Panc1 (cell line): Measurements from ENCODE around the gene ITPR3. TPM values are rescaled to one million over a fixed set of nuclear protein-coding genes. Genes with fewer than 3 reads are reported as not detected.

Experiments used
- ATAC-seq: fragments of 200-7000 bp; cut with Tn5 transposase; 2 replicates; pipeline ENCODE4 v1.9.1; 2020; ENCODE audit warnings: mild to moderate bottlenecking, moderate library complexity
- BruUV-seq: library from RNA; stranded (reverse); fragments of 400-500 nt; replicated peaks from 2 replicates; lab custom pipeline; 2021; lab: Mats Ljungman, UMichigan
- CTCF ChIA-PET: fragments of 300-600 bp; sonication (Branson Sonifier 250); formaldehyde crosslinking; loops from one replicate; lab custom pipeline; 2022; ENCODE audit warnings: antibody characterized with exemption; lab: Charles Lee
- POLR2A ChIA-PET: fragments of 300-600 bp; sonication (Branson Sonifier 250); formaldehyde crosslinking; loops from one replicate; lab custom pipeline; 2022; ENCODE audit warnings: antibody characterized with exemption; lab: Charles Lee
- DNase-seq: peaks from one replicate; pipeline ENCODE4 v3.0.0-alpha.2; 2010; ENCODE audit warnings: low read depth, low spot score
- H3K27ac ChIP-seq: 2 replicates; pipeline ENCODE4 v1.5.1; 2011; ENCODE audit warnings: mild to moderate bottlenecking, low read length, inconsistent platforms
- H3K27me3 ChIP-seq: fragments of 200-500 bp; sonication (Bioruptor generic); 2 replicates; pipeline ENCODE4 v1.6.0; 2014; ENCODE audit warnings: low read length, inconsistent platforms; ENCODE audit not compliant: control insufficient read depth, insufficient read depth
- H3K36me3 ChIP-seq: fragments of 200-500 bp; sonication (Bioruptor generic); 2 replicates; pipeline ENCODE4 v1.5.1; 2014; ENCODE audit warnings: inconsistent platforms, mild to moderate bottlenecking, low read length, moderate library complexity; ENCODE audit not compliant: control insufficient read depth, insufficient read depth
- H3K4me1 ChIP-seq: 2 replicates; pipeline ENCODE4 v1.5.1; 2011; ENCODE audit warnings: inconsistent platforms, mild to moderate bottlenecking, low read length, moderate library complexity; ENCODE audit not compliant: control insufficient read depth, insufficient read depth
- H3K4me3 ChIP-seq, 2 experiments: 2 replicates each; pipeline ENCODE4 v1.5.1; 2011 to 2012; ENCODE audit warnings: low read depth in 2 of 2, low read length in 2 of 2, mild to moderate bottlenecking in 2 of 2, inconsistent platforms in 1 of 2, moderate library complexity in 1 of 2
- H3K9me3 ChIP-seq: fragments of 200-500 bp; sonication (Bioruptor generic); 2 replicates; pipeline ENCODE4 v1.5.1; 2014; ENCODE audit warnings: low read depth, mild to moderate bottlenecking, inconsistent platforms, low read length, moderate library complexity; ENCODE audit not compliant: control insufficient read depth, insufficient read depth
- POLR2AphosphoS5 ChIP-seq: IDR thresholded peaks from 2 replicates; pipeline ENCODE4 v1.6.1; 2012; ENCODE audit warnings: mild to moderate bottlenecking, low read depth, low read length, moderate library complexity
- SIN3A ChIP-seq: IDR thresholded peaks from 2 replicates; pipeline ENCODE4 v1.6.1; 2012; ENCODE audit warnings: low read depth, mild to moderate bottlenecking, low read length, moderate library complexity, borderline replicate concordance; ENCODE audit not compliant: insufficient read depth
- TCF7L2 ChIP-seq: IDR thresholded peaks from 2 replicates; pipeline ENCODE4 v1.6.1; 2011; ENCODE audit warnings: mild to moderate bottlenecking, low read depth, low read length, inconsistent platforms
- in situ Hi-C: cut with HindIII; loops from 2 replicates; pipeline ENCODE4 v1.10.0; 2016; ENCODE audit warnings: low sequenced_read_pairs, low pct_unique_long_range_greater_than_20kb
- intact Hi-C: fragments of 100-400 bp; cut with micrococcal nuclease; formaldehyde crosslinking; loops from one replicate; pipeline ENCODE4 v1.10.0; 2022; ENCODE audit not compliant: unreplicated experiment
- total RNA-seq: library from RNA; stranded (reverse); gene quantifications from one replicate; pipeline ENCODE4 v1.2.1, GENCODE V29; 2021; ENCODE audit not compliant: unreplicated experiment
- TF ChIP-seq, protein P1 (sequence below), 2 experiments: IDR thresholded peaks; 2 replicates each; pipeline ENCODE4 v1.6.1; 2011 to 2012; ENCODE audit warnings: low read depth in 2 of 2, control low read depth in 1 of 2, low read length in 1 of 2, mild to moderate bottlenecking in 1 of 2, moderate library complexity in 1 of 2; ENCODE audit not compliant: insufficient read depth in 1 of 2
- TF ChIP-seq, protein P2 (sequence below): fragments of 450-650 bp; IDR thresholded peaks from 2 replicates; pipeline ENCODE4 v1.5.1; 2017; ENCODE audit warnings: mild to moderate bottlenecking

Gene ITPR3
- total RNA-seq, 1 experiment from 2014 or later, result 65.8 TPM

DNA sequence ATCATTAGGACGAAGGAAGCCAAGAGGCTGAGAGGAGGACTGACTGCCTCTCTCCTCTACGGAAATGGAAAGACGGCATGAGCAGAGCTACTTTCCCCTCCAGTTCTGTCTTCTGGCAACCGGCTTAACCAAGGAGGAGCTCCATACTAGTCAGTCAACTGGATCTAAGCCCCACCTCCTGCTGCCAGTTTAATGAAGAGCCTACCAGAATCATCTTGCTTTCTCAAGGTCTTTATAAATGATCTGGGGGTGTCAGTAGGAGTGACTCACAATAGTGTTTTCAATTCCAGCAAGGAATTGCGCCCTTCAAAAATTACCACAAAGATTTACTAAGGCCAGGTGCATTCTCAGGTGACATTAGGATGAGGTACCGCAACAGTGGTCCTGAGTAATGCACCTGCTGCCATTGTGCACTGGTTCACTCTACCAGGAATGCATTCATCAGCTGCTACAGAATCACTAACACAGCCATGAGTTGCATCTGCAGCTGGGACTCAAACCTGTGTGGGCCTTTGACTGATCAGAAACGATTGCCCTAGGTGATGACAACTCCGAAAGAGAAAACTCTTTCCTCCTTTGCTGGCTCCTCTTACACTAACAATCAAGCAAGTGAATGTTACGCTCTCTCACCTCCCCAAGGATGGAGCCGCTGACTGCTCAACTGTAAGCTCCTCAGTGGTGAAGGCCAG, 87.5 kb downstream of the ITPR3 start:
- DNase-seq, result no peak
- Histone ChIP-seq H3K4me3 (no peak overlapping the region), H3K9me3 (no peaks in the 10 kb centered on the region), H3K36me3 (peaks cover 7% of the 10 kb centered on the region; the same call in 1 of the 2 replicates), H3K4me1 (peaks cover 8% of the 10 kb centered on the region), H3K27ac (no peak overlapping the region), H3K27me3 (no peaks in the 10 kb centered on the region)
- no TSS peak for BruUV-seq
- ChIA-PET CTCF (no interaction called here), POLR2A (interaction anchor here (0.6 to 0.8 kb wide), 2 partner anchors 12 to 258 kb away, joined by 3 read pairs; no protein-coding TSS in a partner anchor)
- intact Hi-C loops (no loop called here), in situ Hi-C loops (no loop called here)
- ATAC-seq, result no peak
- TF ChIP-seq SIN3A (no peak), POLR2AphosphoS5 (no peak), TCF7L2 (no peak)
- TF ChIP-seq, protein P1, sequence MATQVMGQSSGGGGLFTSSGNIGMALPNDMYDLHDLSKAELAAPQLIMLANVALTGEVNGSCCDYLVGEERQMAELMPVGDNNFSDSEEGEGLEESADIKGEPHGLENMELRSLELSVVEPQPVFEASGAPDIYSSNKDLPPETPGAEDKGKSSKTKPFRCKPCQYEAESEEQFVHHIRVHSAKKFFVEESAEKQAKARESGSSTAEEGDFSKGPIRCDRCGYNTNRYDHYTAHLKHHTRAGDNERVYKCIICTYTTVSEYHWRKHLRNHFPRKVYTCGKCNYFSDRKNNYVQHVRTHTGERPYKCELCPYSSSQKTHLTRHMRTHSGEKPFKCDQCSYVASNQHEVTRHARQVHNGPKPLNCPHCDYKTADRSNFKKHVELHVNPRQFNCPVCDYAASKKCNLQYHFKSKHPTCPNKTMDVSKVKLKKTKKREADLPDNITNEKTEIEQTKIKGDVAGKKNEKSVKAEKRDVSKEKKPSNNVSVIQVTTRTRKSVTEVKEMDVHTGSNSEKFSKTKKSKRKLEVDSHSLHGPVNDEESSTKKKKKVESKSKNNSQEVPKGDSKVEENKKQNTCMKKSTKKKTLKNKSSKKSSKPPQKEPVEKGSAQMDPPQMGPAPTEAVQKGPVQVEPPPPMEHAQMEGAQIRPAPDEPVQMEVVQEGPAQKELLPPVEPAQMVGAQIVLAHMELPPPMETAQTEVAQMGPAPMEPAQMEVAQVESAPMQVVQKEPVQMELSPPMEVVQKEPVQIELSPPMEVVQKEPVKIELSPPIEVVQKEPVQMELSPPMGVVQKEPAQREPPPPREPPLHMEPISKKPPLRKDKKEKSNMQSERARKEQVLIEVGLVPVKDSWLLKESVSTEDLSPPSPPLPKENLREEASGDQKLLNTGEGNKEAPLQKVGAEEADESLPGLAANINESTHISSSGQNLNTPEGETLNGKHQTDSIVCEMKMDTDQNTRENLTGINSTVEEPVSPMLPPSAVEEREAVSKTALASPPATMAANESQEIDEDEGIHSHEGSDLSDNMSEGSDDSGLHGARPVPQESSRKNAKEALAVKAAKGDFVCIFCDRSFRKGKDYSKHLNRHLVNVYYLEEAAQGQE (IDR thresholded peaks at IDR 0.05; ENCODE audit: insufficient read depth in 1 of 2, low read depth in 2 of 2, low read length in 1 of 2), result no peak
- TF ChIP-seq, protein P2, sequence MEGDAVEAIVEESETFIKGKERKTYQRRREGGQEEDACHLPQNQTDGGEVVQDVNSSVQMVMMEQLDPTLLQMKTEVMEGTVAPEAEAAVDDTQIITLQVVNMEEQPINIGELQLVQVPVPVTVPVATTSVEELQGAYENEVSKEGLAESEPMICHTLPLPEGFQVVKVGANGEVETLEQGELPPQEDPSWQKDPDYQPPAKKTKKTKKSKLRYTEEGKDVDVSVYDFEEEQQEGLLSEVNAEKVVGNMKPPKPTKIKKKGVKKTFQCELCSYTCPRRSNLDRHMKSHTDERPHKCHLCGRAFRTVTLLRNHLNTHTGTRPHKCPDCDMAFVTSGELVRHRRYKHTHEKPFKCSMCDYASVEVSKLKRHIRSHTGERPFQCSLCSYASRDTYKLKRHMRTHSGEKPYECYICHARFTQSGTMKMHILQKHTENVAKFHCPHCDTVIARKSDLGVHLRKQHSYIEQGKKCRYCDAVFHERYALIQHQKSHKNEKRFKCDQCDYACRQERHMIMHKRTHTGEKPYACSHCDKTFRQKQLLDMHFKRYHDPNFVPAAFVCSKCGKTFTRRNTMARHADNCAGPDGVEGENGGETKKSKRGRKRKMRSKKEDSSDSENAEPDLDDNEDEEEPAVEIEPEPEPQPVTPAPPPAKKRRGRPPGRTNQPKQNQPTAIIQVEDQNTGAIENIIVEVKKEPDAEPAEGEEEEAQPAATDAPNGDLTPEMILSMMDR, result no peak

DNA sequence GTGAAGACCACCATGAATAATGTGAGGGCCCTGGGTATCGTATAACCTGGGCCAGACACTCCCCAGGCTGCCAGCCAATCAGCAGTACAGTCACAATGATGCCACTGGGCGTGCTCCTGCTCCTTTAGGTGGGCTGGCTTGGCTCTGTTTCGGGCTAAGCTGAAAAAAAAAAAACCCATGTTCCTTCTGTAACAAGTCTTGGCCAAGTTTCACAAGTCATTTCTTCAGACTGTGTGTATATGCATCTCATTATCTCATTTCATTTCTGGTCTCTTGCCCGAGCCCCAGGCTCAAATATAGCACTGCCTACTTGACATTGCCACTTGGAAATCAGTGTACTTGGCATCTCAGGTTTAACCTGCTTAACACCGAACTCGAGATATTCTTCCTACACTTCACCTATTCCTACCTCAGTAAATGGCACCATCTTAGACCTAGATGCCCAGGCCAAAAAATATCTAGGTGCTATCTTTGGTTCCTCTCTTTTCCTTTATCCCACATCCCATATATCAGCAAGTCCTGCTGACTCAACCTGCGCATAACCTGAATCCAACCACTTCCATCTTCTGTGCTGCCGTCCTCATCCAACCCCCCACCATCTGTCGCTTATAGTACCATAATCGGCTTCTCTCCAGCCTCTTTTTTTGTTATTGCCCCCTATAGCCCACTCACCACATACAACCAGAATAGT, 88.6 kb downstream of the ITPR3 start:
- BruUV-seq, result TSS peak; percentile 69
- intact Hi-C loops (no loop called here), in situ Hi-C loops (no loop called here)
- H3K4me1 ChIP-seq, result peaks cover 8% of the 10 kb centered on the region
- ATAC-seq (no peak), DNase-seq (no peak)
- peaks cover 7% of the 10 kb centered on the region; the same call in 1 of the 2 replicates for H3K36me3 ChIP-seq
- TF ChIP-seq, protein P2, result no peak
- TF ChIP-seq, protein P1 (IDR thresholded peaks at IDR 0.05; ENCODE audit: insufficient read depth in 1 of 2, low read depth in 2 of 2, low read length in 1 of 2), result no peak
- no peak for TF ChIP-seq TCF7L2
- peak; percentile 19; the same call in 1 of the 2 replicates for TF ChIP-seq POLR2AphosphoS5
- H3K27me3 ChIP-seq, result no peaks in the 10 kb centered on the region
- no peak overlapping the region for H3K4me3 ChIP-seq
- H3K27ac ChIP-seq, result no peak overlapping the region; the same call in 1 of the 2 replicates
- POLR2A ChIA-PET, result interaction anchor here (0.6 kb wide), 1 partner anchor 260 kb away, joined by 3 read pairs; no protein-coding TSS in a partner anchor
- H3K9me3 ChIP-seq, result no peaks in the 10 kb centered on the region
- CTCF ChIA-PET, result no interaction called here
